ENCODE data around the gene NTRK2.
A peak's percentile ranks its signal among the peaks of the same experiment; 100 is the strongest.

NTRK2 gene

DNA sequence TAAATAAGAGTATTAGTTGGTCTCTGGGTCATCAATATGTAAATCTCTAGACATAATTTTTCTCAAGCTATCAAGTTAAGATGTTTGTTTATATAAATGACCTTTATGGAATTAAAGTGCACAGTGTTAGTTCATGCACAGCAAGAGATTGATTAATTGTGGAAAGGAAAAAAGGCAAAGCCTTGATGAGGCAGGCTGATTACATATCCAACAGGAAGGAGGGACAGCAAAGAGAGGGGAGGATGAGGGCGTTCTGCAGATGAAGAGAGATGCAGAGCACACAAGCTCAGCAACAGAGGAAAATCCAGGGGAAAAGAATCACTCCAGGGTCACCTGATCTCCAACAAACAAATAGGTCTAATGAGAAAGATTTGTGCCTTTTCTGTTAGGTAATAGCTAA is 16.5 kb downstream of the NTRK2 start:
- no peak for DNase-seq

DNA sequence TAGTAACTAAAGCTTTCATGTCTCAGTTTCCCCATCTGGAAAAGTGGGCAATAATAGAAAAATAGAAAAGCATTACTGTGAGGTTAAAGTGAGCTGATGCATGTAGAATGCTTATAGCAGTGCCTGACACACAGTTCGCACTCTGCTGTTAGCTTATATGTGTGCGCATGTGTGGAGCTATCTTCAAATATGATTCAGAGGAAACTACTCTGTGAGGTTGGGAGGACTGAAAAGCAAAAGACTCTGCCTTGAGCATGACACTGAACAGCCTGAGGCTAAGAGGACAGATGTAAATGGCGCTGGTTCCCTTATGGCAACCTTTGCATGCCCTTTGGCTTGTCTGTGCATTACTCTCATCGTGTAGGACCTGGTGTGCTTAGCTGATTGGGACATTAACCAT is 19.4 kb downstream of the NTRK2 start:
- no peak for DNase-seq

DNA sequence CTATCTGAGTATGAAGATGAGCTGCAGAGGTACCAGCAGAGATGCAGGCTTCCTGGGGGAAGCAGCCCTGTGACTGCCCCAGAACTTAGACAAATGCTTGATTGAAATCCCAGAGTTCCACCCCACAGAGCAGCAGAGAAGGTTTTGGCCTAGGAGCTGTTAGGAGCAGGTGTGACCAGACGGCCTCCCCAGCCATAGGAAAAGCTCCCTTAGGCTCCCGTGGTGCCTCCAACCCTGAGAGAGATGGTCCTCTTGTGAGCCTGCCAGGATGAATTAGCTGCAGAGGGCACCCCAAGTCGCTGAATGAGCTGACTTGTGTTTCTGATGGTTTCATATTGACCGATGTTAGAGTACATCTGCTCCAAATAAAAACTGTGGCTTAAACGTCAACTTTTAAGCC is 22.1 kb downstream of the NTRK2 start:
- DNase-seq: no peak

DNA sequence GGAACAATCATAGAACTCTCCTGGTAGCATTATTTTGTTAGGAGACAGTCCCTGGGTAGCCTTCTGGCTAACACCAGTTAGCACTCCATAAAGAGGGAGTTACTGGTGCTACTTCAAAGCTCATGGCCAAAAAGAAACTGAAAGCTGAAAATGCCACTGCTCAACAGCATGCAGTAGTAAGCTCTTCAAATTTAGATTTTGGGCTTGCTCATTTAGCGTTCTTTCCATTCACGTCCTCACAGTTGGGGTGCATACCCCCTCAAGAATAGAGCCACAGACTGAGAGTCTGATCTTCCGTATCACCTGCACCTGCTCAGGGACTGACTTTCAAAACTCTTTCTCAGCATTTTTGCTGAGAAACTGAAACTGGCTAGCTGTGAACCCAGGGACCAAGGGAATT is 24.7 kb downstream of the NTRK2 start:
- no peak for DNase-seq

DNA sequence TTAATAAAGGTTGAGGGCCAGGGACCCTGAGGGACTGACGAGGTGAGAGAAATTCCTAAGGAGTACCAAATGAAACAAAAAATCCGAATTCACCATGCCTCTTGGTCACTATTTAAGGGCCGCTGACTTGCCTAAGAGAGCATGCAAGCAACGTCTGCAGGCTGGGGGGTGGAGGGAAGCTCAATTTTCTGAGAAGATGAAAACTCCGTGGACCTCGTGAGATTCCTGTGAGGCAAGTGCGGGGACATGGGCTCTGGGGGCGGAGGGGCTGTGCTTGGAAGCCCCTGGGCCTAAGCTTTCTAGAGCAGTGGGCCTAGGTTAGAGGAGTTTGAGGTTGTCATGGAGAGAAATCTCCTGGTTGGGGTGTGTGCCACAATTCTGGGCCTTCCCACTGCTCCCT is 27.5 kb downstream of the NTRK2 start:
- DNase-seq: no peak

DNA sequence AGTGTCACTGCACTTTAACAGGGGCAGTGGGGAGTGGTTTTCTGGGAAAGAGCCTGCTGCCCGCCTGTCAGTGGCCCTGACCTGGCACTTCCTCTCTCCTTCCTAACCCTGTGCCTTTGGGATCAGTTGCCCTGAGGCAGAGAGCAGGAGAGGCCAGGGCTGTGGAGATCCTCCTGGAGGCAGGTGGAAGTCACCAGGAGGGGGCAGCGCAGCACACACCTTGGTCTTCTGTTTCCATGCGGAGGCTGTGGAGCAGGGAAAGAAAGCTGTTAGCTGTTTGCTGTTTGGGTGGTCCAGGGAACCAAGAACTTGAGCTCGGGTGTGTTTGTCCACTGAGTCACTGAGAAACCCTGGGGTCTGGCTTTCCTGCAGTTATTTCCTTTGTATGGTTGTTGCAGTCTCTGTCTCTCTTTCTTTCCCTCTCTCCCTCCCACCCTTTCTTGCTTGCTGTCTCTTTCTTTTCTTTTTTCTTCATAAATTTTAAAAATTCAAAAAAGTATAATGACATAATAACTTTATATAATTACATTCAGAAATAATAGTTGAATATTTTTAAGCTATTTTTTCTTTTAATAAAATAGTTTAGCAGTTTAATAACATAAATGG is 28.1 kb downstream of the NTRK2 start:
- peak; percentile 18 for DNase-seq

DNA sequence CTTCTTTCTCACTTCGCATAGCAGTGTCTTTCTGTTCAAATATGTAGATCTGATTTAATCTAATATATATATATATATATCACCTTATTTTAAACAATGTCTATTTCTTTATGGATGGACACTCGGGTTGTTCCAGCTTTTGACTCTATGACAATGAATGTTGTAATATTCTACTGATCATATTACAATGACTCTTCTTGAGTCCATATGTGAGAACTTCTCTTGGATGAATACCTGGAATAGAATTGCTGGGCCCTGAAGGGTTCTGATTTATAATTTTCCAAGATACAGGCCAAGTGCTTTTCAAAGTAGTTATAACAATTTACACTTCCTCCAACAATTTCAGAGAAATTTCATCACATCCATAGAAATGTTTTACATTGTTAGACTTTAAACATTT is 28.8 kb downstream of the NTRK2 start:
- no peak for DNase-seq

DNA sequence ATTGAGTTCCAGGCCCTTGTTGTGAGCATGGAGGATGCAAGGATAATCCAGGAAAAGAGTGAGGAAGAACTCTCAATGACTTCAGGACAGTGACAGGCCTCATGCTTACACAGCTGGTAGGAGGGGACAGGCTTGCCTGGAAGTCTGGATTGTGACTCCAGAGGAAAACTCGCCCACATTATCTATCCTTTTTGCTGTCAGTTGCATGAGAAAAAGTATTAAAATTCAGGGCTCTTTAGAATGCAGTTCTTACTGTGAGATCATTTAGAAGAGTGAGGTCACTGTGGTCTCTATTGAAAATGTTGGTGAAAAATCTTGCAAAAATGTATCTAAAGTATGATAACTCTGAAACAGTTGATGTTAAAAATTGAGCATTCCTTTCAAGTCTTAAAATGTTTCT is 30.5 kb downstream of the NTRK2 start:
- DNase-seq: no peak

DNA sequence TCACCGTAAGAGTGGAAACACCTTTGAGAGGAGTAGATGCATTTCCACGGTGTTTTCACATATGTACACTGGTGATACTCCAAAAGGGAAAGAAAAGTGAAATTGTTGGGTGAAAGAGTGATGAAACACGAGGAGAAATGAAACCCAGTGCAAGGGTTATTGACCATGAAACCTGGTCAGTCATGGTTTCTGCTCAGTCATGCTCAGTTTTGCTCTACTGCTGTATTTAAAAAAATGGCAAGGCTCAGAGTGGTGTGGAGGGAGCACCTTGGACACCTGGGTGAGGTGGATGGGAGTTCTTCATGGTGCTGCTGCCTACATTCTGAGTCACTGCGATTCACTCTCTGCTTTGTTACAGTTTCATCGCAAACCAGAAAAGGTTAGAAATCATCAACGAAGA is 32.3 kb downstream of the NTRK2 start:
- no peak for DNase-seq

DNA sequence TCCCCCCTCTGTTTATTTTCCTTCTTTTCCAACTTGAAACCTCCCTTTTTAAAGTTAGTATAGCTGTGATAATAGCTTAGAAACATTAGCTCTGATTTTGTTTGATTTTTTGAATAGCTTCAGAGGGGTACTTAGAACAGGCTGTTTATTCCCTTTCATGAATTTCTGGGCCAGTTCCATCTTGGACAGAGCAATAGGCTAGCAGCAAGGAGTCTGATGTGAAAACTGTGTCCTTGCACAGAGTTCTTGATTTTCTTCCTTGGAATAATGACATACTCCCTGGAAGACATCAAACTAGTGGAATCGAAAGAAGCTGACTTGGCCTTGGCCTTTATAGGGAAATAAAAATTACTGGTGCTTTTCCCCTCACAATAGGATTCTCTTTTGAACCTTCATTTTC is 32.9 kb downstream of the NTRK2 start:
- no peak for DNase-seq

DNA sequence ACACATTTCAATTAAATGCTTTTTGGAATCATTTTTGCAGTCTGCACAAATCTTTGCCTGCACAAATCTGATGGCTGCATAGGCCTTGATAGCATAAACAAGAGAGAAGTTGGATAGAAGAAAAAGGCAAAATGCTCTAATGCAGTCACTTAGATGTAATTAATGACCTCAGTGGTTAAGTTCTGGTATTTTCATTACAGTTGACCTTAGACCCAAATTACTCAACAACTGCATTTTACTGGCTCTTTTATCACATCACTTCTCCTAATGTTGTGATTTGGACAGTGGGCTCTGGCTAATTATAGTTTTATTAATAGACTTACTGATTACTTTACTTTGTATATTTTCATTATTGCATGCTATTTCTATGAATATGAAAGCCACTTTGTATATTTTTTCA is 34.3 kb downstream of the NTRK2 start:
- DNase-seq: no peak

DNA sequence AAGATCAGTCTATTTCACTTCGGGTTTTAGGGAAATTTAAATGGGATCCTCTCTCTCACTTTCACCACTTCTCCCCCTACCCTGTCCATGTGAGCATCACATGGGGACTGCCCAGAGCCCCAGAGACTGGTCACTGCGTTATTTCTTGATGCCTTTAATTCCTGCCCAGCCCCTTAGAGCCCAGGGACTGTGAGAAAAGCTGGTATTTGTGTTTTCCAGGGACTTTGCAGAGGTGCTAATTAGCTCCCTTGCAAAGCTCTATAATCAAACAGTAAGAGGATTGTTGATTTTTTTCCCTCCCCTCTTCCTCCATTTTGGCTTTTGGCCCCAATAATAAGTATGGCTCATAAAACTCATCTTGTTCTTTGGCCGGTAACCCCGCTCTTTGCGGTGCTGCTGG is 35.6 kb downstream of the NTRK2 start:
- no peak for DNase-seq

DNA sequence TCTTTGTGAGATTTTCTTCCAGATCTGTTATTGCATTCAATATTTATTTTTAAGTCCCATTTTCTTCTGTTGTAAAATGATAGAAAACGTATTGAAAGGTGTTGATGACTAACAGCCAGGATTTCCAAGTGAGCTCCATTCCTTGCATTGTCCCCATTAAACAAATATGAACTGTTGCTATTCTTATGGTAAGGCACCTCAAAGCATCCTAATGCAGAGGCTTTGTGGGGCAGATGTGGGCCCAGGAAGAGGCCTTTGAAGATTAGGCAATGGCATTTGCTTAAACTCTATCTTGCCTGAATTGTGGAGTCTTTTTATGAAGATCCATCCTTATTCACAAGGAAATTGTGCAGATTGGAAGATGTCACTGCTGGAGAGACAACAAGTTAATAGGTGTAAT is 38.9 kb downstream of the NTRK2 start:
- no peak for DNase-seq

DNA sequence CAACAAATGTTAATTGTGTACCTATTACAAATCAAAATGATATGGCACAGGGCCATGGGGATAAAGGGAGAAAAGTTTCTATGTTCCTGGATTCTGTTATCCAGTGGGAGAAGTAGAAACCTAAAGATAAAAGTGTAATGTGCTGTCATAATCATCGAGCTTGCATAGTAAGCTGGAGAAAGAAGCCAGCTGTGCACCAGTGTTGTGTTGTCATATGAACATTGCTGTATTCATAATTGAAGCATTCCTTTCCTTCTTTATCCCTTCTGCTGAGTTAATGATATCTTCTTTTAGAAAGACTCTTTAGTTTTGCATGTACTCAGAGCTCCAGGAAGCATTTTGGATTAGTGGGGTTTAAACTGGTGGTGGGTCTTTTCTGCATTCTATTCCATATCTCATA is 39.5 kb downstream of the NTRK2 start:
- DNase-seq: no peak

DNA sequence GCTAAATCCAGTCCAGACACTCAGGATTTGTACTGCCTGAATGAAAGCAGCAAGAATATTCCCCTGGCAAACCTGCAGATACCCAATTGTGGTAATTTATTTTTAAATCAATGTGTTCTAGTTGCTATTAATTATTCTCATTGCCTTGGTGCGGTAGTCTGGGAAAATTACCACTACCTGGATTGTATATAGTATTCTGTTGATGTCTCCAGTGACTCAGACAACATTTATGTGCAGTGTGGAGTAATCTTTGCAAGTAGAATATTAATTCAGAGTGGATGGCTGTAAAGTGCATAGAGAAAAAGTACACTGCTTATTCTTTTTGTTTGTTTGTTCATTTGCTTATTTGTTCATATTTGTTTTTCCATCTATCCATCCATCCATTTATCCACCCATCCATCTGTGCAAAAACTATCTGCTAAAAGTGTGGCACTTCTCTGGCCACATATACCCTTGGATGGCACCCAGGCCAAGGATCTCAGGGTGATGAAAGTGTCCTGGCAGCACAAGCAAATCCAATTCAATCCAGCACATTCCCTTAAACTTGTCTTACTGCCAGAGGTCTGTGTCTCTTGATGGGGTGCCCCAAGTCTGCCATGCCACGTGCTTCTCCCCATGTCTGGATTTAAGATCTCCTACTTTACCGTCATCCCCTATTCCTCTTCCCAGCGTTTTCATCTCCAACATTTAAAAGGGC is 41.3 kb downstream of the NTRK2 start:
- DNase-seq: no peak

DNA sequence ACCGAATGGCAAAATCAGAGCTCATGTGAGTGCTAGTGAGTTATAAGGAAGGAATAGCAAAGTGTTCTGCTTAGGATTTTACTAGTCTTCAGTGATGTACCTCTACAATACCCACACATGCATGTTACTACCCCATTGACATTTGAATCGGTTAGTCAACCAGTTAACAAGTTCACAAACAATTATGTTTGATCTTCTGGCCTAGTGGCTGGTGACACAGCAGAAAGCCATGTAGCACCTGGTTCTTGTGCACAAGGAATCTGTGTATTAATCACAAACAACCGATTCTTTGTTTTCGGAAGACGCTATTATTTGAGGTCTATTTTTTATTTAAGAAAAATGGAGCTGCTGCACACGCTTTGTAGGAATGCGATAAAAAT is 41.9 kb downstream of the NTRK2 start:
- DNase-seq: no peak

DNA sequence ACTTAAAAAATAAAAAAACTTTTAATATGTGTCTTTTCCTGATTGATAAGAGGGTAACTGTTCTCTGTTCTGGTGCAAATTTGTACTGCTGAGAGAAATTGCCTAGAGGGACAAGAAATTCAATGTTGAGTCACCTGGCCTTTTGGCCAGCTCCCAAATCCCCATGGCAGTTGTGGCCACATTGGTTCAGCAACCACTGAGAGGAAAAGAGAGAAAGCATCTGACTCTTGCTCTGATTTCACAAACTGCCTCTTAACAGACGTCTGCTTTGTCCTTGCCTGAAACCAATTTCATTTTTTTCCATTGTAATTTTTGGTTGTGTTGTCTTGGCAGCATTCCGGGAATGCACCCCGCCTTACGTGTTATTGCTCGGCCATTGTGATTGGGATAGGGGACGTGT is 42.4 kb downstream of the NTRK2 start:
- DNase-seq: no peak

DNA sequence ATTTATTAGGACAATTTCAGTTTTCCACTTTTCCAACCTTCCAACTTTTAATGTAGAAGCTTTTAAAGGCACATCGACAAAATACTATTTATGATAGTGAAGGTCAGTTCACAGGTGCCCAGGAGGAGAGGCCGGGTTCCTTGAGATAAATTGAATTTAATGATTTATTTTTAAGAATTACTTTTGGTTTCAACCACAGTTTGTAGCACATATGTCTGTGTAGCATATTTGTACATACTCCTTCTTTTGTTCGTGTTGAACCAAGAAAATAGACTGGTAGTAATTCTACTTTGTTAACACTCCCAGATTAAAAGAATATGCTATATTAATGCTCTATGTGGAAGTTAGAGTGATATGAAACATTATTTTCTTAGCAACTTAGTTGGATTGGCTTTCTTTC is 46.7 kb downstream of the NTRK2 start:
- no peak for DNase-seq

DNA sequence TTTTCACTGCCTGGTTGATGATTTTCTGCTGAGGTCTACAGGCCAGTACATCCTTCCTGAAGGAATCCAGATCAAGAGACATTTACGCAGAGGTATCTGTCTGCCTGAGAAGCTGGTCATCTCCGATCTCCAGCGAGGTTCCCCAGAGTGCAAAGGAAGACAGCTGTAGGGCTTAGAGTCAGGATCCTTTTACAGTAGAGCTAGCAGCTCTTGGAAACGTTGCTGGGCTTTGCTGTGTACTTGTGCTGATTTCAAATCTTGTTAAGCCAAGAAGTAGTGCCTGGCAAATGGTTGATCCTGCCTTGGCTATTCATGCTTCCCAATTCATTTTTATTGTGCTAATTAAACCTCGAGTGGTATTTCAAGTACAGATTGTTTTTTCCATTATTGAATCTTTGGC is 48.9 kb downstream of the NTRK2 start:
- no peak for DNase-seq

DNA sequence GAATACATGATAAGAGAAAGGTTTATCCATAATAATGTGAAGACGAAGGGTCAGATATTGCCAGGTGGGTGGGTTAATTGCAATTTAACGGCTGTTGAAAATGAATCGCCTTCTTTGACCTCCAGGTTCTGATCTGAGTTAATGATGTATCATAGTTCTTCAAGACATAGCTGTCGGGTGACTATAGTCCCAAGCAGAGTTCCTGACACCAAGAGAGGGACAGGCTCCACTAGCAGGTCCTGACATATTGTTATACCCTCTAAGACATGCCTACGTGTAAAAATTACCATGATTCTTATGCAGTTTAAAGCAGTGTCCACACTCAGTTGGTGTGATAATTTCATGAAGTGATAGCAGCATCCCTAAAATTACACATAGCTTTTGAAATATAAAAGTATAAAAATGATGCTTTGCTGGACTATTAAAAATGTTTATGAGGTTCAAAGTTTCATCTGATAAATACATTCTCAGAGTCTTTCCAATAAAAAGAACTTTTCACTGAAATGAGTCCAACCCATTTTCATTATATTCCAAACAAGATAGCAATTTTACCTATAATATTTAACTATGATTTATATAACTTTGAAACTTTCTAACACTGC is 53.0 kb downstream of the NTRK2 start:
- no peak for DNase-seq

DNA sequence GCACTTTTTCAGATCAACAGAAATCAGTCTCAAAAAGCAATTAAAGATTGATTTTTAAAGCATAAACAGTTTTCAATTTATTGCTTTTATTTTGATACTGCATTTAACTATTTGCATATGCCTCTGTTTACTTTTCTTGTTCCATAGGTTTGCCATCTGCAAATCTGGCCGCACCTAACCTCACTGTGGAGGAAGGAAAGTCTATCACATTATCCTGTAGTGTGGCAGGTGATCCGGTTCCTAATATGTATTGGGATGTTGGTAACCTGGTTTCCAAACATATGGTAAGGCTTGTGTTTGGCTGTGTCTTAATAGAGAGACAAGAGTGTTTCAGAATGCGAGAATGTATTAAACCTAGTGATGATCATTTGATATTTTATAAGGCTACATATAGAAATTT is 53.9 kb downstream of the NTRK2 start:
- no peak for DNase-seq

DNA sequence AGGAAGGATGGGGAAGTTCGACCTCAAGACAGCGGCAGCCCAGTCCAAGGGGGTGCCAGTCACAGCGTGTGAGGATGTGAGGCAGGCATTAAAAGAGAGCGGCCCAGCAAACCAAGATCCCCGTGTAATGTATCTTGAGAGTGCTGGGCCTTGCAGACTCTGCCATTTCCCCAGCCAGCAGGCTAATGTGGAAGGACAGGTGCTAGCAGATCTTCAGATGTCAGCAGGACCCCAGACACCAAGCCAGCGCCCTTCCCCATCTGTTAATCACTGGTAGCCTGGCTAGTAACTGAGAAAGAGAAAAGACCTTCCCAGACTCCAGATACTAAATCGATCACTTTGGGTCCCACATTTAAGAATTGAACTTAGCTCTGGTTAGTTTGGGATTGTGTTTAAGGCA is 62.2 kb downstream of the NTRK2 start:
- no peak for DNase-seq

DNA sequence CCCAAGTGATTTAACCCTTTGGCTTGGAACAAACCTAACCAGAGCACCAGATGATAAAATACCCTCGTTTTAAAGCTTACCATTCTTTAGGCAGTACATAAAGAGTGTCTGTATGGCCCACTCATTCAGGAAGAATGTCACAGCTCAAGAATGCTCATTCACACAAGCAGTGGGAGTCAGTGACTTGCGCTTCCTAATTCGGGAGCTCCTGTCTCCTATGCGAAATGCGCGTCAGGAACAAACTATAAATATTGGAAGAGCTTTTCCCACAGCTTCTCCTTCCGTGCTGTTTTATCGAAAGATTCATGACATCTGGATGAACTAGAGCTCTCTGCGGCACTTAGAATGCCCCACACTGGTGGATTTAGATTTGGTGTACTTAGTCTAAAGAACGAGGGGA is 66.6 kb downstream of the NTRK2 start:
- DNase-seq: no peak

DNA sequence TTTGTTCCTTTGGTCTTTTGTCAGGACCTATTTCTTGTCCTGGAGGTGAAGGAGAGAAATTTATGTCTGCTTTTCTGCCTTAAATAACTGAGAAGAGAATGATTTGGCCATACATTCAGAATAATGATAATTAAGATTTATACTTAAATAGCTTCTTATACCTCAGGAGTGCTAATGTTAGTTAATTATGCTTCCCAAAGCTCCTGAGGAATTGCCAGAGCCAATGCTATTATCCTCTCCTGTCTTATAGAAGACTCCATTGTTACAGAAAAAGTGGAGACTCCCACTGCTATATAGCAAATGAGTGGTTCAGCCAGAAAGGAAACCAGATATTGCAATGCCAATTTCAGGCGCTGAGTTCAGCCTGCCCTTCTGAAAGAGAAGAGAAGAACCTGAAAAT is 67.0 kb downstream of the NTRK2 start:
- DNase-seq: no peak

DNA sequence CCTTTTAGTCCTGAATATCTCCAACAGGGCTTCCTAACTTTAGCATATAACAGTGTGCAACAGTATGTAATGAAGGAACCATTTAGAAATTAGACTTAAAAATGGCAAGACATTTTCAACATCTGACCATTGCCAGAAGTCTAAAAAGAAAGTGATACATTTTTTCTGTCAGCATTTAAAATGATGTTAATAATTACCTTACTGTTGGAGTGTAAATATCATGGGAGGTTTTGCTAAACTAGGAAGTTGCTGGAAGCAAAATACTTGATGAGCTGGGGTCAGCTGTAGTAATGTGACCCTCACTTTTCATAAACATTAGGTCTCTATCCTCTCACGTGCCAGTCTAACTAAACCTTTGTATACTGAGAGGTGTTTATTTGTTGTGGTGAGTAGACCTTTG is 68.8 kb downstream of the NTRK2 start:
- no peak for DNase-seq
